Measurements from ENCODE around the gene AP1G1. TPM values are rescaled to one million over a fixed set of nuclear protein-coding genes. Genes with fewer than 3 reads are reported as not detected.

The AP1G1 gene
- polyA plus RNA-seq, 3 donors, result 6.7 to 43.8 (median 10.7) TPM

DNA sequence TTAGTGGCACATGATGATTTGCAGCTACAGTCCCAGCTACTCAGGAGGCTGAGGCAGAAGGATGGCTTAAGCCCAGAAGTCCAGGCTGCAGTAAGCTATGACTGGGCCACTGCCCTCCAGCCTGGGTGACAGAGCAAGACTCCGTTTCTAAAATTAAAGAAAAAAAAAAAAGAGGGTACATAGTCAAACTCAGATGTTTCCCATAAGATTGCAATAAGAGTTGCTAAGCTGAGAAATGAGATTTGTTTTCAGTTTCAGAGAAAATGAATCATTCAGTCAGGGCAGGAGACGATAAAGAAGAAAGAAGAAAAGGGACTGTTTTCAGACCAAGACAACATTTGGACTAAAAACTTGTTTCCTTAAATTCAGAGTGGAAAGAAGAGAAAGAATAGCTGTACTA is 54.0 kb downstream of the AP1G1 start:
- intact Hi-C loops (cut with micrococcal nuclease), result no loop called here
- H2AFZ ChIP-seq (ENCODE audit: insufficient read depth, low read depth, low read length, poor library complexity, severe bottlenecking), result no peak overlapping the region
- Mint-ChIP-seq H3K9me3 (no peaks in the 10 kb centered on the region), H3K27me3 (ENCODE audit: low read depth in 3 of 3) (no peaks in the 10 kb centered on the region), H3K4me1 (no peaks in the 10 kb centered on the region), H3K36me3 (peaks cover 79 to 94% of the 10 kb centered on the region in 2 donors), H3K27ac (peak overlapping the region in 1 of 7 donors; percentile 13), H3K4me3 (no peak overlapping the region)
- H3K9ac ChIP-seq (ENCODE audit: insufficient read depth, low read length, poor library complexity, severe bottlenecking), result no peak overlapping the region
- H4K20me1 ChIP-seq (ENCODE audit: insufficient read depth, low read length), result no peaks in the 10 kb centered on the region
- no peak overlapping the region for H3K27ac ChIP-seq (ENCODE audit: low read depth in 1 of 2, low read length in 2 of 2)
- H3K4me3 ChIP-seq (replicated peaks in 1 of 3; ENCODE audit: low read depth in 2 of 3, low read length in 3 of 3), result no peak overlapping the region
- TF ChIP-seq, protein P1, sequence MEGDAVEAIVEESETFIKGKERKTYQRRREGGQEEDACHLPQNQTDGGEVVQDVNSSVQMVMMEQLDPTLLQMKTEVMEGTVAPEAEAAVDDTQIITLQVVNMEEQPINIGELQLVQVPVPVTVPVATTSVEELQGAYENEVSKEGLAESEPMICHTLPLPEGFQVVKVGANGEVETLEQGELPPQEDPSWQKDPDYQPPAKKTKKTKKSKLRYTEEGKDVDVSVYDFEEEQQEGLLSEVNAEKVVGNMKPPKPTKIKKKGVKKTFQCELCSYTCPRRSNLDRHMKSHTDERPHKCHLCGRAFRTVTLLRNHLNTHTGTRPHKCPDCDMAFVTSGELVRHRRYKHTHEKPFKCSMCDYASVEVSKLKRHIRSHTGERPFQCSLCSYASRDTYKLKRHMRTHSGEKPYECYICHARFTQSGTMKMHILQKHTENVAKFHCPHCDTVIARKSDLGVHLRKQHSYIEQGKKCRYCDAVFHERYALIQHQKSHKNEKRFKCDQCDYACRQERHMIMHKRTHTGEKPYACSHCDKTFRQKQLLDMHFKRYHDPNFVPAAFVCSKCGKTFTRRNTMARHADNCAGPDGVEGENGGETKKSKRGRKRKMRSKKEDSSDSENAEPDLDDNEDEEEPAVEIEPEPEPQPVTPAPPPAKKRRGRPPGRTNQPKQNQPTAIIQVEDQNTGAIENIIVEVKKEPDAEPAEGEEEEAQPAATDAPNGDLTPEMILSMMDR (IDR thresholded peaks at IDR 0.05), result no peak
- no peaks in the 10 kb centered on the region for H3K9me3 ChIP-seq (replicated peaks in 1 of 2; ENCODE audit: control insufficient read depth in 1 of 2, insufficient read depth in 1 of 2, low read length in 2 of 2)
- no peaks in the 10 kb centered on the region for H3K4me1 ChIP-seq (ENCODE audit: control insufficient read depth in 1 of 2, insufficient read depth in 2 of 2, low read length in 2 of 2)
- peaks cover 90% of the 10 kb centered on the region in 2 donors for H3K36me3 ChIP-seq (replicated peaks in 1 of 2; ENCODE audit: control insufficient read depth in 1 of 2, insufficient read depth in 2 of 2, low read length in 2 of 2)
- H3K4me2 ChIP-seq (replicated peaks; ENCODE audit: extremely low read depth, low read length, poor library complexity, severe bottlenecking), result no peak overlapping the region
- H3K27me3 ChIP-seq (ENCODE audit: control insufficient read depth in 2 of 2, insufficient read depth in 2 of 2, low read length in 2 of 2), result no peaks in the 10 kb centered on the region
- no CpG with 5 or more reads among the region's 2 CpGs for WGBS (ENCODE audit: insufficient coverage)
- no peaks in the 10 kb centered on the region for H3K79me2 ChIP-seq (ENCODE audit: insufficient read depth, low read length)
- DNase-seq, result no peak

GRCh38 chr16:71754108-71754507 is 54.5 kb downstream of the AP1G1 start:
- Mint-ChIP-seq H3K27me3 (ENCODE audit: low read depth in 3 of 3) (no peaks in the 10 kb centered on the region), H3K4me3 (no peak overlapping the region), H3K27ac (peak overlapping the region in 2 of 7 donors; percentile 30 to 70), H3K9me3 (no peaks in the 10 kb centered on the region), H3K36me3 (peaks cover 79 to 95% of the 10 kb centered on the region in 2 donors), H3K4me1 (no peaks in the 10 kb centered on the region)
- Histone ChIP-seq H3K36me3 (replicated peaks in 1 of 2; ENCODE audit: control insufficient read depth in 1 of 2, insufficient read depth in 2 of 2, low read length in 2 of 2) (peaks cover 90 to 92% of the 10 kb centered on the region in 2 donors), H3K9ac (ENCODE audit: insufficient read depth, low read length, poor library complexity, severe bottlenecking) (no peak overlapping the region), H3K79me2 (ENCODE audit: insufficient read depth, low read length) (no peaks in the 10 kb centered on the region), H2AFZ (ENCODE audit: insufficient read depth, low read depth, low read length, poor library complexity, severe bottlenecking) (no peak overlapping the region), H3K27me3 (ENCODE audit: control insufficient read depth in 2 of 2, insufficient read depth in 2 of 2, low read length in 2 of 2) (no peaks in the 10 kb centered on the region), H3K27ac (ENCODE audit: low read depth in 1 of 2, low read length in 2 of 2) (no peak overlapping the region), H3K4me3 (replicated peaks in 1 of 3; ENCODE audit: low read depth in 2 of 3, low read length in 3 of 3) (no peak overlapping the region), H3K4me2 (replicated peaks; ENCODE audit: extremely low read depth, low read length, poor library complexity, severe bottlenecking) (no peak overlapping the region), H3K4me1 (ENCODE audit: control insufficient read depth in 1 of 2, insufficient read depth in 2 of 2, low read length in 2 of 2) (no peaks in the 10 kb centered on the region), H3K9me3 (replicated peaks in 1 of 2; ENCODE audit: control insufficient read depth in 1 of 2, insufficient read depth in 1 of 2, low read length in 2 of 2) (no peaks in the 10 kb centered on the region), H4K20me1 (ENCODE audit: insufficient read depth, low read length) (no peaks in the 10 kb centered on the region)
- TF ChIP-seq, protein P1 (IDR thresholded peaks at IDR 0.05), result no peak
- DNase-seq, result no peak
- intact Hi-C loops (cut with micrococcal nuclease), result no loop called here
